Inflammatory macrophage treated with lipopolysaccharide for 1 hour (primary cell): ENCODE results near the gene PCDH9.
A peak's percentile ranks its signal among the peaks of the same experiment; 100 is the strongest.

ENCODE experiments used
- DNase-seq, 2 donors: peaks; one replicate each; pipeline ENCODE4 v3.0.0-alpha.2; 2020 to 2022

PCDH9 gene

GRCh38 chr13:67229481-67230403 lies at the start of gene PCDH9:
TSS of gene PCDH9 (minus strand) at chr13:67230336. CDS start at chr13:67228440, 1,896 bp downstream.
- DNase-seq, result no peak

- DNase-seq, result no peak
Measured at GRCh38 chr13:67278235-67278634, 48.1 kb upstream of the PCDH9 start.

GRCh38 chr13:67277581-67277980 lies 47.4 kb upstream of the PCDH9 start:
- no peak for DNase-seq

GRCh38 chr13:67275351-67275960 lies 45.3 kb upstream of the PCDH9 start:
- no peak for DNase-seq

- peak; percentile 48 to 56 for DNase-seq
Measured at GRCh38 chr13:67273001-67273400, 42.9 kb upstream of the PCDH9 start.

GRCh38 chr13:67267136-67267535 lies 37.0 kb upstream of the PCDH9 start:
- DNase-seq, result no peak

- no peak for DNase-seq
Measured at GRCh38 chr13:67259208-67259607, 29.1 kb upstream of the PCDH9 start.

- no peak for DNase-seq
Measured at GRCh38 chr13:67258482-67258881, 28.3 kb upstream of the PCDH9 start.

GRCh38 chr13:67238861-67239260 lies 8.7 kb upstream of the PCDH9 start:
- DNase-seq, result no peak

GRCh38 chr13:67238277-67238859 lies 8.2 kb upstream of the PCDH9 start:
- DNase-seq, result peak in 1 of 2 donors; percentile 85

GRCh38 chr13:67235265-67235664 lies 5.1 kb upstream of the PCDH9 start:
- DNase-seq, result no peak

- DNase-seq, result no peak
Measured at GRCh38 chr13:67232384-67232783, 2.2 kb upstream of the PCDH9 start.

- no peak for DNase-seq
Measured at GRCh38 chr13:67231289-67232000, 1.3 kb upstream of the PCDH9 start.

GRCh38 chr13:67230404-67231288 lies 510 bp upstream of the PCDH9 start:
- DNase-seq, result peak; percentile 79 to 93

GRCh38 chr13:67228916-67229315 lies 1.2 kb downstream of the PCDH9 start:
- no peak for DNase-seq

GRCh38 chr13:67228031-67228430 lies 2.1 kb downstream of the PCDH9 start:
- DNase-seq, result no peak

GRCh38 chr13:67227131-67227983 lies 2.8 kb downstream of the PCDH9 start:
- no peak for DNase-seq

- no peak for DNase-seq
Measured at GRCh38 chr13:67226696-67227095, 3.4 kb downstream of the PCDH9 start.

GRCh38 chr13:67225252-67226159 lies 4.6 kb downstream of the PCDH9 start:
- no peak for DNase-seq
